Memory B cell (primary cell): Measurements from ENCODE around the gene SOX10.
"Not testable (repeated sequence)": the region's sequence is repeated elsewhere in the genome, so short reads cannot be mapped to it uniquely, and the experiment has no call there.

Experiments
- ATAC-seq: fragments of 150-1000 bp; cut with Tn5 transposase; 2 replicates; pipeline ENCODE4 v1.10.0; 2021; ENCODE audit warnings: low read depth, mild to moderate bottlenecking, moderate library complexity
- DNase-seq, 2 donors: peaks; one replicate each; pipeline ENCODE4 v3.0.0; 2022; ENCODE audit warnings: low spot score in 2 of 2
- H3K27ac Mint-ChIP-seq: one replicate; pipeline ENCODE4 v1.8.0; 2022; ENCODE audit warnings: mild to moderate bottlenecking, moderate library complexity, mixed read lengths
- H3K27me3 Mint-ChIP-seq: one replicate; pipeline ENCODE4 v1.8.0; 2022; ENCODE audit warnings: mixed read lengths
- H3K36me3 Mint-ChIP-seq: one replicate; pipeline ENCODE4 v1.8.0; 2022; ENCODE audit warnings: mild to moderate bottlenecking, mixed read lengths
- H3K4me1 Mint-ChIP-seq: one replicate; pipeline ENCODE4 v1.8.0; 2022; ENCODE audit warnings: mixed read lengths
- H3K4me3 Mint-ChIP-seq: one replicate; pipeline ENCODE4 v1.8.0; 2022; ENCODE audit warnings: mild to moderate bottlenecking, moderate library complexity, mixed read lengths
- H3K9me3 Mint-ChIP-seq: one replicate; pipeline ENCODE4 v1.8.0; 2022; ENCODE audit warnings: mixed read lengths

The SOX10 gene

DNA sequence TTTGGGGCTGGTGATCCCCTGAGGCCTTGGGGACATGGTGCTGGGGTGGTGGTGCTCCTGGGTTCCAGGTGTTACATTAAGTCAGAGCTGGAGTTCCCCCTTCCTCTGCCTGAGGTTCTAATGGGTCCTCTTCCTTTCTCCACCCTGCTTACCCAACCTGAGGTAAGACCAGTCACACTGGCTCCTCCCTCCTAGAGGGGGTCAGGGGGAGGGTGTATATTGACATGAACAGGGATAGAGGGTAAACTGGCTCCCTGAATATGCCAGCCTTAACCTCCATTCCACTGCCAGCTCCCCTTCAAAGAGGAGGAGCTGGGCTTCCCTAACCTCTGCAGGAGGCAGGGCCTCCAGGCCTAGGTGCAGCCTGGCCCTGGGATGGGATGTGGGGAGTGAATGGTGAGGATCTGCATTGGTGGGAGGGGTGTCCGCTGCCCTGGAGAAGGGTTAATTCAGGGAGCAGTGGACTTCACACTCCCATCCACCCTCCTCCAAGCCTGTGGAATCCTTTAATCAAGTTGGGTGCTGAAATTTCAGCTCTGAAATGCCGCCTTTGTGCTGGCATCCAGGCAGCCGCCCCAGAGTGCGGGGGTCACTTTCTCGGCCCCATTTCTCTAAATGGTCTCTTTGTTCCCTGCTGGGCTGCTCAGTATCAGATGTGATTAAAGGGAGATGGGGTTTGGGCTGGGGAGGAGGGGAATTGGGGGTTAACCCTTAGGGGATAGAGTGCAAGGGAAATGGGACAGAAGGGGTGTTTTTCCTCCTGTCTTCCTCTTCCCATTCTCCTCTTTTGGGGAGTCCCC, 15.7 kb downstream of the SOX10 start:
- Mint-ChIP-seq H3K27me3 (no peaks in the 10 kb centered on the region), H3K4me3 (no peak overlapping the region), H3K36me3 (peaks cover 30% of the 10 kb centered on the region), H3K4me1 (peaks cover 2% of the 10 kb centered on the region), H3K9me3 (no peaks in the 10 kb centered on the region), H3K27ac (no peak overlapping the region)
- DNase-seq (no peak), ATAC-seq (no peak)

DNA sequence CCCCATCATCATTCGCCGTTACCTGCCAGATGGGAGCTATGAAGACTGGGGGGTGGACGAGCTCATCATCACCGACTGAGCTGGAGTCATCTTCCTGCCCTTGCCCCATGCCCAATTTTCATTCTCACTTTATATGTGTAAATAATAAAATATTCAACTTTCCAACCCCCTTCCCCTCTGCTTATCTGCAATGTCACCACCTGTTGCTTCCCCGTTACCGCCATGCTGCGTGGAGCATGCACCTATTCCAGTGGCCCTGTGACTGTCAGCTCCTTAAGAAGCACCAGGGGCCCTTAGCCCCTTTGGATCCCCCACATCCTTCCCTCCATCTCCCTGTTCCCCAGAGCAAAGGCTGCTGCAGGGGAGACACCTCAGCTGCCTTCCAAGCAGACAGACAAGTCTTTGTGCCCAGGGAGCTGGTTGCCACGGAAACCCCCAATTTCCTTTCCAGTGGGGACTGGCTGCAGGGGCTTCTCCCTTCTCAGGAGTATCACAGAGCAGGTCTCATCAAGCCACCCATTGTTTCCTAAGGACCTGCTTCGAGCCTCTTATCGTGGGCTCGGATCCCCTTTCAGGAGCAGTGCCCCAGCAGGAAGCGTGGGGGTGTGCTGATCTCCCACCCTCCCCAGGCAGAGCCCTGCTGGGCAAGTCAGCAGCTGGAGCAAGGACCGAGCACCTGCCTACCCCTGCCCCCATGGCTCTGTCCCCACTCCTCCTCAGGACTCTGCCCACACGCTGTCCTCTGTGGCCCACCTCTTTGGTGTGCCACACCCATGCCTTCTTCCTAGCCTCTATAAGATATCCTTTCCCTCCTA, 16.5 kb downstream of the SOX10 start:
- ATAC-seq: no peak
- H3K27me3 Mint-ChIP-seq: no peaks in the 10 kb centered on the region
- no peaks in the 10 kb centered on the region for H3K9me3 Mint-ChIP-seq
- H3K4me3 Mint-ChIP-seq: no peak overlapping the region
- no peak for DNase-seq
- H3K27ac Mint-ChIP-seq: no peak overlapping the region
- peaks cover 28% of the 10 kb centered on the region for H3K36me3 Mint-ChIP-seq
- H3K4me1 Mint-ChIP-seq: peaks cover 2% of the 10 kb centered on the region

DNA sequence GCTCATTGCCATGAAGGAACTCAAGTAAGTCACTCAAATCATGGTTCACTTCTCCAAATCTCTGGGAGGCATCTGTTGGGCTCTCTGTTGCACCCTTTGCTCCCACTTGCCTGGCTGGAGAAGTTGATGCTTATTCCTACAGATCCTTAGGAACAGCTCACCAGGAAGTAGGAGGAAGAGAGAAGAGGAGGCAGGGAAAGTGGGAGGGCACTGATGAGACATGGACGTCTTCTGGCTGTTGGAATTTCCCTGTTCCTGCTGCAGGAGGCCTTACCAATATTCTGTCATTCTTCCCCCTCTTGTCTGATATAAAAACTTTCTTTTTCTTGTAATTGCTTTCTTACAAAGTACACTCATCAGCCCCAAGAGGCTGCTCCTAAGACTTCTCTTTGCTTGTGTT, 17.2 kb downstream of the SOX10 start:
- Mint-ChIP-seq H3K4me3 (no peak overlapping the region), H3K27ac (no peak overlapping the region), H3K27me3 (no peaks in the 10 kb centered on the region), H3K9me3 (no peaks in the 10 kb centered on the region), H3K36me3 (peaks cover 29% of the 10 kb centered on the region), H3K4me1 (peaks cover 2% of the 10 kb centered on the region)
- no peak for ATAC-seq
- no peak for DNase-seq

DNA sequence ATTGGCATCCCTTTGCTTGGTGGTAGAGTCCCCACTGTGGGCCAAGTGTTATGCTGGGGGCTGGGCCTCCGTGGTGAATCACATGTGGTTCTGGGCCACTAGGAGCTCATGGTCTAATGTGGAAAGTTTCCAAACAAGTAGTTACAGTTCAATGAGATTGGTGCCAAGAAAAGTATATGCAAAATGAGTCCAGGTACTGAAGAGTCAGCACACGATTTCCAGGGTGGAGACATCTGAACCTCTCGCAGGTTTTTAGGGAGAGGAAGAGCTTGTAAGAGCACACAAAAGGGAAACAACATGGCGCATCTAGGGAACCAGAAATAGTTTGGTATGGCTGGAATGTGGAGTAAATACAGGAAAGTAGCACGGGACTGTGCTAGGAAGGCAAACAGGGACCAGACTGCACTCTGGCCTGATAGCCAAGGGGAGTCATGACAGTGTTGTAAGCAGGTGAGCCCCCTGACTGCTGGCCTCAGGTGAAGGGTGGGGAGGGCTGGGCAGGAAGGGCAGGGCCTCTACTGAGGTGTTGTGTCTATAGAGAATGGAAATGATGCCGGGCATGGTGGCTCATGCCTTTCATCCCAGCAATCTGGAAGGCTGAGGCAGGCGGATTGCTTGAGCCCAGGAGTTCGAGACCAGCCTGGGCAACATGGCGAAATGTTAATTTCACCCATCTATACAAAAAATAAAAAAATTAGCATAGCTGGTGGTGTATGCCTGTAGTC, 18.3 kb downstream of the SOX10 start:
- peaks cover 2% of the 10 kb centered on the region for H3K4me1 Mint-ChIP-seq
- ATAC-seq: no peak
- H3K36me3 Mint-ChIP-seq: peaks cover 29% of the 10 kb centered on the region
- no peaks in the 10 kb centered on the region for H3K27me3 Mint-ChIP-seq
- no peaks in the 10 kb centered on the region for H3K9me3 Mint-ChIP-seq
- no peak for DNase-seq
- no peak overlapping the region for H3K27ac Mint-ChIP-seq
- no peak overlapping the region for H3K4me3 Mint-ChIP-seq

DNA sequence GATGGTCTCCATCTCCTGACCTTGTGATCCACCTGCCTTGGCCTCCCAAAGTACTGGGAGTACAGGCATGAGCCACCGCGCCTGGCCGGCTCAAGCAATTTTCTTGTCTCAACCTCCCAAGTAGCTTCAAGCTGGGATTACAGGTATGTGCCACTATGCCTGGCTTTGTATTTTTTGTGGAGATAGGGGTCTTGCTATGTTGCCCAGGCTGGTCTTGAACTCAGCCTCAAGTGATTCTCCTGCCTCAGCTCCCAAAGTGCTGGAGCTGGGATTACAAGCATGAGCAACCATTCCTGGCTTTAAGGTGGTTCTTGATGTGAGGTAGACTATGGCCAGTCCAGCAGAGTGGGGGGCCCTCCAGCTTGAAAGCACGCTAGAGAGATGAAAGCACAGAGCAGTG, 23.3 kb downstream of the SOX10 start:
- H3K27ac Mint-ChIP-seq: no peak overlapping the region
- no peak overlapping the region for H3K4me3 Mint-ChIP-seq
- H3K4me1 Mint-ChIP-seq: peaks cover 16% of the 10 kb centered on the region
- no peaks in the 10 kb centered on the region for H3K27me3 Mint-ChIP-seq
- peaks cover 41% of the 10 kb centered on the region for H3K36me3 Mint-ChIP-seq
- DNase-seq: no peak
- no peak for ATAC-seq
- H3K9me3 Mint-ChIP-seq: no peaks in the 10 kb centered on the region

DNA sequence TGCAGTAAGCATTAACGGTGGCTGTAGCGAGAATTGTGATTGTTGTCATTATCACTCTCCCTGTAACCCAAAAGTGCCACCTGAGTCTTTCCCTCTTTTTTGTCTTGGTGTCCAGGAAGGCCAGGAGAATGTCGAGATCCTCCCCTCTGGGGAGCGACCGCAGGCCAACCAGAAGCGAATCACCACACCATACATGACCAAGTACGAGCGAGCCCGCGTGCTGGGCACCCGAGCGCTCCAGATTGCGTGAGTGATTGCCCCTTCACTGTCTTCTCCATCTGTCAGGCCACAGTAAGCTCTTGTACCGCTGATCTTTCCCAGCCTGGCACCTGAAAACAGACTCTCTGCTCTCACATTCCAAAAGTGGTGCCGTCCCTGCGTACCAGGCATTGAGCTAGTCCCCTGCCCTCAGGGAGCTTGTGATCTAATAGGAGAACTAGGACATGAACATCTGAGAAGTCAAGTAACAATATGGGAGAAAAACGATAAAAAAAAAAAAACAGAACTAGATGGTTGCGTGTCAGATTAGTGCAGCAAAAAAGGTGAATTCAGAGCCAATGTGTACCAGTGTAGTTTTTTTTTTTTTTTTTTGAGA, 25.0 kb downstream of the SOX10 start:
- DNase-seq (no peak), ATAC-seq (no peak)
- Mint-ChIP-seq H3K36me3 (peaks cover 38% of the 10 kb centered on the region), H3K27ac (no peak overlapping the region), H3K4me1 (peaks cover 26% of the 10 kb centered on the region), H3K27me3 (no peaks in the 10 kb centered on the region), H3K9me3 (no peaks in the 10 kb centered on the region), H3K4me3 (no peak overlapping the region)

DNA sequence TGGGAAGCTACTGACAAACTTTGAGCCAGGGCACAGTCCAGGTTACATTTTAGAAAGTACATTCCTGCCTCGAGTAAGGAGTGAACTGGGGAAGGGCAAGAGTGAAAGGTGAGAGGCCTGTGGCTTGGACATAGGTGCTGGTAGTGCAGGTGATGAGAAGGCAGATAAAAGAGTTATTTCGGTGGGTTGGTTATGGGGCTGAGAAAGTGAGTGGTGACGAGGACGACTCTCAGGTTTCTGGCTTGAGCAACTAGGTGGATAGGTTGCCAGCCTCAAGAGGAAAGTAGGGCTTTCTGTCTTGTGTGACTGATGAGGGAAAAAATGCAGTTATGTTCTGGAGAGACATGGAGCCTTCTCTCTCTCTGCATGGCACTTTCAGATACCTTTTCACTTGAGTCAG, 27.1 kb downstream of the SOX10 start:
- DNase-seq (no peak), ATAC-seq (no peak)
- H3K4me3 Mint-ChIP-seq: no peak overlapping the region
- H3K27ac Mint-ChIP-seq: no peak overlapping the region
- H3K9me3 Mint-ChIP-seq: no peaks in the 10 kb centered on the region
- H3K4me1 Mint-ChIP-seq: peaks cover 33% of the 10 kb centered on the region
- peaks cover 34% of the 10 kb centered on the region for H3K36me3 Mint-ChIP-seq
- H3K27me3 Mint-ChIP-seq: no peaks in the 10 kb centered on the region

DNA sequence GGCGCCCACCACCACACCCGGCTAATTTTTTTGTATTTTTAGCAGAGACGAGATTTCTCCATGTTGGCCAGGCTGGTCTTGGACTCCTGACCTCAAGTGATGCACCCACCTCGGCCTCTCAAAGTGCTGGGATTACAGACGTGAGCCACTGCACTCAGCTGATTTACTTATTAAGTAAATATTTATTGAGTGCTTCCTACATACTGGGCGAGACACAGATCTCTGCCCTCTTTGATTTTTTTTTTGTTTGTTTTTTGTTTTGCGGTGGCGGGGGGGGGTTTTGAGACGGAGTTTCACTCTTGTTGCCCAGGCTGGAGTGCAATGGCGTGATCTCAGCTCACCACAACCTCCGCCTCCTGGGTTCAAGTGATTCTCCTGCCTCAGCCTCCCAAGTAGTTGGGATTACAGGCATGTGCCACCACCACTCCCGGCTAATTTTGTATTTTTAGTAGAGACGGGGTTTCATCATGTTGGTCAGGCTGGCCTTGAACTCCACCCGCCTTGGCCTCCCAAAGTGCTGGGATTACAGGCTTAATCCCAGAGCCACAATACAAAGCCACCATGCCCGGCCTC, 28.4 kb downstream of the SOX10 start:
- not testable (repeated sequence) for H3K9me3 Mint-ChIP-seq, H3K4me3 Mint-ChIP-seq, DNase-seq, H3K27ac Mint-ChIP-seq, H3K27me3 Mint-ChIP-seq, ATAC-seq
- H3K36me3 Mint-ChIP-seq: peaks cover 25% of the 10 kb centered on the region
- peaks cover 33% of the 10 kb centered on the region for H3K4me1 Mint-ChIP-seq

DNA sequence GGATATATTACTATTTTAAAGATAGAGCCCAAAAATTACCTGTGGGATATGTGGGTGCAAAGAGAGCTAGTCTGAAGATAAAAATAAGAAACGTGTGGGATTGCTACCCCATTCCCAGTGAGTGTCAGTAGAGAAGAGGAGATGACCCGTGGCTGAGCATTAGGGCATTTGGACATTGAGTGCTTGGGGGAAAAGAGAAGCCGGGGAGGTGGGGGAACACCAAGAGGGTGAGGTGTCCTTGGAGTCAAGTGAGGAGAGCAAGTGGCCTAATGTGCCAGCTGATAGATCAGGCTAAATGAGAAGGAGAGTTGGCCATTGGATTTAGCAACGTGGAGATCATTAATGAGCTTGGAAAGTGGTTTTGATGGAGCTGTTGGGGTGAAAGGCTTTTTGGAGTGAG, 29.7 kb downstream of the SOX10 start:
- Mint-ChIP-seq H3K36me3 (peaks cover 22% of the 10 kb centered on the region), H3K27me3 (no peaks in the 10 kb centered on the region), H3K4me1 (peaks cover 33% of the 10 kb centered on the region), H3K9me3 (no peaks in the 10 kb centered on the region), H3K4me3 (peak overlapping the region; percentile 91), H3K27ac (no peak overlapping the region)
- DNase-seq (no peak), ATAC-seq (no peak)

DNA sequence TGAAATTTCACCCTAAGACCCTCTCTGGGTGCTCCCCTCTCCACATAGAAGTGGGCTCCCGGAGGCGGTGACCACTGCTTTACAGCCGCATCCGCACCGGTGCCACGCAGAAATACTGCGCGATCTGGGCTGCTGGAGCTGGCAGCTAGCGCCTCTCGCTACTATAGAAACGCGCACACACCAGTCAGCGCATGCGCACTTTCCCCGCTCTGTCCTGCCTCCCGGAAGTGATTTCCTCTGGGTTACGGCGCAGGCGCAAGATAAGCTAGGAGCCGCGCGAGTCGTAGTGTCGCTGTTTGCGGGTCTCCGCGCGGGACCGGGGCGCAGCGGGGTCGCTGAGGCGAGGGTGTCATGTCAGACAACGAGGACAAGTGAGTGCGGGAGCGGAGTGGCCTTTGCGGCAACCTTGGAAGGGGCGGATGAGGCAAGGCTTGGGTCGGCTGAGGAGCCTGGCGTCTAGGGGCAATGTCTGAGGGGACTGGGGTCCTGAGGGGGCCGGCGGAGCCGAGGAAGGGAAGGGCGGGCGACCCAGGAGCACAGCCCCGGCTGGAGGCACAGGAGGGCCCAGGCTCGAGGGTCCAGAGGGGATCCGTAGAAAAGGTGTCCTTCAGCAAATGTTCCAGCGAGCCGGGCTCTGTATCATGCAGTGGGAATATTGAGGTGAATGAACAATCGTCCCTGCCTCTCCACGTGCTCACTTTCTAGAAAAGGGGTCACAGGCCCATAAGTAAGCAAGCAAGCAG, 30.7 kb downstream of the SOX10 start, which contains the start of the genes C22orf23 and POLR2F:
C22orf23 (minus strand) TSS at position 165 of the 743 bp plus-strand sequence. CDS start 452 bp downstream, outside the sequence.
POLR2F (plus strand) TSS at position 263 of the 743 bp plus-strand sequence; CDS start at position 352, 89 bp downstream.
- H3K27ac Mint-ChIP-seq: peak within 1 kb of the TSS; percentile 89
- no peaks in the 10 kb centered on the region for H3K27me3 Mint-ChIP-seq
- ATAC-seq: peak; percentile 95
- H3K36me3 Mint-ChIP-seq: peaks cover 15% of the 10 kb centered on the region
- peak; percentile 92 to 94 for DNase-seq
- peaks cover 31% of the 10 kb centered on the region for H3K4me1 Mint-ChIP-seq
- H3K9me3 Mint-ChIP-seq: no peaks in the 10 kb centered on the region
- H3K4me3 Mint-ChIP-seq: peak within 1 kb of the TSS; percentile 91

DNA sequence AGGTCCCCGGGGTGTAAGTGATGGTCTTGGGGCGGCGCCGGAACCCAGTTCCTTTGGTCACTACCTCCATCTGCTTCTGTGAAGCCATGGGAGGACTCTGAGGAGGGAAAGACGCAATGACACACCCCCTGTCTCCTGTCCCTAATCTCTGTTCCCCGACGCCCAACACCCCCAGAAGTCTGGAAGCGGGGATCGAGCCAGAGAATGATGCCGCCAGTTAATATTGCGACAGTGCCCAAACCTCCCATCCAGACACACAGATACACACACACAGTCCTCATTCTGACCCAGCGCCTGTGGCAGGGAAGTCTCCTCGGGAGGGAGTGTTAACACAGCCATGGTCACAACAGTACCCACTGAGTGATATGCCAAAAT, 31.3 kb downstream of the SOX10 start:
- peak in 1 of 2 donors; percentile 16 for DNase-seq
- H3K27me3 Mint-ChIP-seq: no peaks in the 10 kb centered on the region
- H3K36me3 Mint-ChIP-seq: peaks cover 12% of the 10 kb centered on the region
- no peaks in the 10 kb centered on the region for H3K9me3 Mint-ChIP-seq
- peak overlapping the region; percentile 89 for H3K27ac Mint-ChIP-seq
- ATAC-seq: peak; percentile 34
- peaks cover 29% of the 10 kb centered on the region for H3K4me1 Mint-ChIP-seq
- peak overlapping the region; percentile 91 for H3K4me3 Mint-ChIP-seq

DNA sequence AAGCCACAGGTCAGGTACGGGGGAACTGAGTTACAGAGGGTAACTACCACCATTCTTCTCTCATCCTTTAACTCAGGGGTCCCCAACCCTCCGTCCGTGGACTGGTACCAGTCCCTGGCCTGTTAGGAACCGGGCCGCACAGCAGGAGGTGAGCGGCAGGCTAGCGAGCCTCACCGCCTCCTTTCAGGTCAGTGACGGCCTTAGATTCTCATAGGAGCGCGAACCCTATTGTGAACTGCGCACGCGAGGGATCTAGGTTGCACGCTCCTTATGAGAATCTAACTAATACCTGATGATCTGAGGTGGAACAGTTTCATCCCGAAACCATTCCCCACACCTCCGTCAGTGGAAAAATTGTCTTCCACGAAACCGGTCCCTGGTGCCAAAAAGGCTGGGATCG, 31.7 kb downstream of the SOX10 start:
- ATAC-seq, H3K36me3 Mint-ChIP-seq, DNase-seq, H3K9me3 Mint-ChIP-seq, H3K27me3 Mint-ChIP-seq: not testable (repeated sequence)
- H3K4me3 Mint-ChIP-seq: peak overlapping the region; percentile 91
- peaks cover 26% of the 10 kb centered on the region for H3K4me1 Mint-ChIP-seq
- H3K27ac Mint-ChIP-seq: peak overlapping the region; percentile 32

DNA sequence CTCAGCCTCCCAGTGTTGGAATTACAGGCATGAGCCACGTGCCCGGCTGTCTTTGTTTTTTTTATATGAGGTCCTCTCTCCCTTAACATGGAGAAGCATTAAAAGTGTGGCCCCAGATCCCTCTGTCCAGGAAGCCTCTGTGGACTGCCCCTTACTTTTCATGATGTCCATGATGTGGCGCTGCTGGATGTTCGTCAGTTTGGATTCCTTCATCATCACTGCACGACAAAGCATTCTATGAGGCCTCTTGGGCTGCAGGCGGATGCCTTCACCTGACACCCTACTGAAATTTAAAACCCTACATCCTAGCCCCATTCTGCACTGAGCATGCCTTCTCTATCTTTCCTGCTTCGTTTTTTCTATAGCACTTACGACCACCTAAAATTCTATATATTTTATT, 33.0 kb downstream of the SOX10 start:
- DNase-seq: no peak
- Mint-ChIP-seq H3K36me3 (no peaks in the 10 kb centered on the region), H3K4me3 (no peak overlapping the region), H3K9me3 (no peaks in the 10 kb centered on the region), H3K27me3 (no peaks in the 10 kb centered on the region), H3K4me1 (peaks cover 16% of the 10 kb centered on the region), H3K27ac (no peak overlapping the region)
- no peak for ATAC-seq
